Measurements from ENCODE around the gene NDUFA8. TPM values are rescaled to one million over a fixed set of nuclear protein-coding genes. Genes with fewer than 3 reads are reported as not detected.
A peak's percentile ranks its signal among the peaks of the same experiment; 100 is the strongest.

Gene NDUFA8
- 10 to 100 TPM; 73.9 to 94.6 (median 78.1) TPM for polyA plus RNA-seq (ENCODE audit: insufficient read length in 4 of 4)

DNA sequence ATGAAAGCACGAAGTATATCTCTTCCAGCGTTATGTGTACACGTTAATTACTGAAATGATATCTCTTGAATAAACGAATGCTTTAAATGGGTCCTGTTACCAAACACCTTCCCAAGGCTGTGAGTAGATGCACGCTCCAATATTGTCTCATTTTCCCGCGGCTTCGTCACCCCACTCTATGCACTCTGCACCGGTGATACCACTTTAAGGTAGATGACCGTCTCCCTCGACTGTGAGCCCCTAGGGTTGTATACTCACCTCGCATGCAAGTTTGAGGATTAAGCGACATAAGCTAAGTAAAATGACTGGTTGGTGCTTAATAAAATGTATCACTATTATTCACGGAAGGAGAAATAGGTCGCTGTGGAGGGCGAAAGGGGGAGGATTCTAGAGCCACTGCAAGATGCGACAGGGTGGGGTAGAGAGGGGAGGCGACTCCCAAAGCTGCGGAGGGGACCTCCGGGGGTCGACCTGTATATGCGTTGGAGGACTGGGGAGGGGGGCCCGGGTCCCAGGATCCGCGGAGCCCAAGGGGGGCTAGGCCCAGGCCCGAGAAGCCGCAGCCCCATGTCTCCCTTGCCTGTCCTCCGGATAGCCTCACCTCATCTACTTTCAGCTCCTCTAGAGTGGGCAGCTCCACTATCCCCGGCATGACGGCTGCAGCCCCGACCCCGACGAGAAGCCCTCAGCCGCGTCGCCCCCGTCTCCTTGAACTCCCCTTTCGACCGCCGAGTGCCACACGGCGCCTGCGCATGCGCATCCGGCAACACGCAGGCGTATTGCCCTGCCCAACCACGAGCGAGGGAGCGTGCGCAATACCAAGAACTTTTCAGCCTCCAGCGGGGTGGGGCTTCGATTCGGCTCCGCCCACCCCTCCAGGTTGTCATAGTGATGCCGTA, at the start of gene NDUFA8, which contains the start of gene MORN5:
Gene NDUFA8, minus strand, starts transcription at position 754 of the 899 bp plus-strand sequence. Its CDS starts 102 bp downstream, at position 652.
Gene MORN5, plus strand, starts transcription at position 883 of the 899 bp plus-strand sequence. CDS start 65 bp downstream, outside the sequence.
- DNase-seq (ENCODE audit: low read depth in 4 of 4, low spot score in 3 of 4): peak; percentile 94 to 99 (median 95)

DNA sequence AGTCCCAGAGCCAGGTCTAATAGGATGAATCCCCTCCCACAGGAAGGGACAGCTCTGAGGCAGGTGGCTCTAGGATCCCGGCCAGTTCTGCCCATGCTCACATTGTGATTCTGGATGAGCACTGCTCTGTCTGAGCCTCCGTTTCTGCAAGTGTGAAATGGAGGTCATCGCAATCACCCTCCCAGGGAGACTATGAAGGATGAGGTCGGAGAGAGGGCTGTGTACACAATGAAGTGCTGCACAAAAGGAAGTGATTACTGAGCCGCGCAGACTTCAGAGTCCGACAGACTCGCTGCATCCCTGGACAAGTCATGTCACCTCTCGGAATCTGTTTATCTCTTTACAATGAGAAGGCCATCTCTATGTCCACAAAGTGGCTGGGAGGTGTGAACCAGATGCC, 47.5 kb upstream of the NDUFA8 start:
- no peak for DNase-seq (ENCODE audit: low read depth in 4 of 4, low spot score in 3 of 4)

DNA sequence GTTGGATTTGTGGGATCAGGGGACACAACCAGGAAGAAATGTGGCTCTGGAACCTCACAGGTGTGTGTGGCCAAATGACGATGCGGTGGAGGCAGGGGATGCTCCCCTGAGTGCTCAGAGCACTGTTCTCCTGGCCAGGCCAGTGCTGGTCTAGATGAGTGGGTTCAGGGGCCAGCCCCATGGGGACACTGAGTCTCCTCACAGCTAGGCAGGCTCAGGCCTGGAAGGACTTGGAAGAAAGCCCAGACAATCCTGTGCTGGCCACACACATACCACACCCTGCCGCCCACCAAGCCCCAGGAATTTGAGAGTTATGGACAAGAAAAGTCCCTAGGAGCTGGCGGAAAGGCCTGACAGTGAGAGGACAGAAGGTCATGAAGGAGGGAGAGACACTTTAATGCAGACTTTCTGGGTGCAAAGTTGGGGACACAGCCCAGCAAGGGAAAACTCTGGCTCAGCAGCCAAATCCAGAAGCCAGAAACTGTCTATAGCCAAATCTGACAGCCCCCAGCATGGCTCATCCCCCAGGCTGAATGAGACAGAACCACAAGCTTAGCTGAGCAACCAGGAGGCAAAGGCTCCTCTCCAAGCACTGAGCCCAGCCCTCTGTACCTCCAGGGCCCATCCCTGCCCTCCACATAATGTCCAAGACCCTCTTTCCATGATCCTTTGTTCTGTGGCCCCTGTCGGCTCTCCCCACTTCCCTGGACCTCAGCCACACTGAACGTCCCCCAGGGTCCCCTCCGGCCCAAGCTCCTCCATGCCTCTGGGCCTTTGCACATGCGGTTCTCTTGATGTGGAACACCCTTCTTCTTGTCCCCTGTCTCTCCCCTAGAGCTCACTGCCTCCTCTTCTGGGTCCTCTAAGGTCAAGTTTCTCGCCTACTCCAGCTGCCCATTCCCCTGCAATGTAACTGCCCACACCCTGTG, 46.8 kb upstream of the NDUFA8 start:
- no peak for DNase-seq (ENCODE audit: low read depth in 4 of 4, low spot score in 3 of 4)

DNA sequence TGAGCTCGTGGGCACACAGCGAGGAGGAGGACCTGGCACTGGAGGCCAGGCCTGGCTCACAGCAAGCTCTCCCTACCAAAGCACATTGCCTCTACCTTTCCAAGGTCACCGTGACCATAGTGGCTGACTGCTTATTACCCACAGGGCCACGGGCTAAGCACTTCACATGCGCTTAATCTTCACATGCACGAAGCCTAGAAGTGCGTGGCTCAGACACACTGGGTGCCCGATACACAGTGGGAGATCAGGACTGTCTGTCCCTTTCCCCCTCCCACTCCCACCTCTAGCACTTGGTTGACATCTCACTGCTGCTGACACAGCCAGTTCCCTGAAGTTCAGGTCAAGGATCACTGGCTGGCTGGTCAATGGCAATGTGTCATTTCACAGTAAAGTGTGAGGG, 45.6 kb upstream of the NDUFA8 start:
- DNase-seq (ENCODE audit: low read depth in 4 of 4, low spot score in 3 of 4): no peak

DNA sequence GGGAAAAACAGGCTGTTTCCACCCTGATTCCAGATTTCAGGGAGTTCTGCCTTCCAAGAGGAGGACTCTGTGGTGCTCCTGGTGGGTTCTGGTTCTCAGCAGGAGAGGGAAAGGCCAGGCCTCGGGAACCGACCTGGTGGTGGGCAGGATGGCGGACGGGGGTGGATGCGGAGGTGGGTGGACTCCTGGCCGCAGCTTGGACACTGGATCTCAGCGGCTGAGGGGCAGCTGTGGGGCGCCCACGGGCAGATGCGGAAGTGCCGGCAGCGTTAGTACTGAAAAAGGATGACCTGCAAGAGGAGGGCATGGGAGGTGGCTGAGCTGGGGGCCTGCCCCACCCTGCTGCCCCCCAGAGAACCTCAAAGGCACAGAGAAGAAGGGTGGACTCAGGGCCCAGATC, 44.9 kb upstream of the NDUFA8 start:
- no peak for DNase-seq (ENCODE audit: low read depth in 4 of 4, low spot score in 3 of 4)

DNA sequence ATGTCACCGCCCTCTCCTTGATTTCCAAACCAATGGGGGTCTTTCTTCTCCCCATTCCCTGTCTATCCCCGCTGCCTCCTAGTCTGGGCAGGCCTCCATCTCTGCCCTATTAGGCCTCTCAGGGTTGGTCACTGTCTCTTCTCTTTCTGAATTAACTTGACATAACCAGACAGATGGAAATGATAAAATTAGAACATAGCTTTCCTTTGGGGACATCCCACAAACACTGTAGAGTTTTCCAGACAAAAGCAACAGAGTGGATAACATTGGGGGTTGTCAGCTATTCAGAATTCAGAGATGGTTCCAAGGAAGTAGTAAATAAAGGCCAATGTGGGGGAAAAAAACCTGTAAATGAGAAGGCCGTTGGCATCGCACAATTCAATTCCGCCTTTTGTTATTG, 44.5 kb upstream of the NDUFA8 start:
- no peak for DNase-seq (ENCODE audit: low read depth in 4 of 4, low spot score in 3 of 4)

DNA sequence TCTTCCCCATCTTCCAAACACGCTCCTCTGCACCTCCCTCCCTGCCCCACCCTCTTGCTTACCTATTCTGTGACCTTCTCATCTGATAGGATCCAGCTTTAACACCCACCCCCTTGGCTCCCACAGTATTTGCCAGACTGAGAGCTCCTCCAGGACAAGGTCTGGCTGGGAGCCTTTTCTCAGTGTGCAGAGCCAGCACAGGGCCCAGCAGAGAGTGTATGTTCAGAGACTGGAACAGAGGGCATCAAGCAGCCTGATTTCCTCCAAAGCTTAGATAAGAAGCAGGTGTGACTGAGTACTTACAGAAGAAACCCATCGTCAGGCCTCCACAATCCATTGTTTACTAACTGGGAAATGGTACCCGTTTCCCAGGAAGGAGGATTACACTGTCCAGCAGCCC, 42.5 kb upstream of the NDUFA8 start:
- DNase-seq (ENCODE audit: low read depth in 4 of 4, low spot score in 3 of 4): no peak

DNA sequence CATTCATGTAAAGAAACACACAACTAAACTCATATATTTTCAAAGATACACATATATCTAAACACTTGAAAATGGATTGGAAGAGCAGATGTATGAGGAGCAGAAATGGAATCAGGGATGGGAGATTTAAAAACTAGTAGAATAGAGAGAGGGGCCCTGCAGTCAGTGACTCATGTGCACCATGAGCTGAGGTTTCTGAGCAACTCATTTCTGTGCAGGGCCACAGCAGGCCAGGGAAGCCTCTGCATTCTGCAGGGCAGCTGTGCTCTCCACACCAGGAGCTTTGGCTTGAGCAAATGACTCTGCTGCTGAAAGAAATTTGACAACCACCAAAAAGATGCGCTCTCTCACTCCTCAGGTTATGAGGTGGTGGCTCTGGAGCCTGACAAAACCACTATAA, 42.1 kb upstream of the NDUFA8 start:
- no peak for DNase-seq (ENCODE audit: low read depth in 4 of 4, low spot score in 3 of 4)

DNA sequence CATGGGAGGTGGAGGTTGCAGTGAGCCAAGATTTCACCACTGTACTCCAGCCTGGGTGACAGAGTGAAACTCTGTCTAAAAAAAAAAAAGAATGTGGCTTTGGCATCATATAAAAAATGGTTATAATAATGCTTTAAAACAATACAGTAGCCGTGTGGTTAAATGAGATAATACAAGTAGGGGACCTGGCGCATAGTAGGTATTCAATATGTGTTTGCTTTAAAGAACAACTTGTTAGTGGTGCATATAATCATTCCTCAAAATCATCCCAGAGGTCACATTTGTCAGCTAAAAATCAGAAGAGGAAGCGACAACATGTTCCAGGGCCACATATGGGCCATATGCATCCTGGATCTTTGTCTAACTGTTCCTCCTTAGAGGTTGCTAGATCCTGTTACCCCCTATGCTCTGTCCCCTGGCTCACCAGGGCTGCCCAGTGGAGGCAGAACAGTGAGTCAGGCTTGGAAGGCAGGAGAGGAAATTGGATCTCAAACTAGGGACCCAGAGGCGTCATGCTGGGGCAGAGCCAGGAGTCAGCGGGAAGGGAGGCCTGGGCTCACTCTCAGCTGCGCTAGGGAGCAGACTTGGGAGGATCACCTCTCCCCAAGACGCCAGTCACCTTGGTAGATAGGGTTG, 41.5 kb upstream of the NDUFA8 start:
- no peak for DNase-seq (ENCODE audit: low read depth in 4 of 4, low spot score in 3 of 4)

DNA sequence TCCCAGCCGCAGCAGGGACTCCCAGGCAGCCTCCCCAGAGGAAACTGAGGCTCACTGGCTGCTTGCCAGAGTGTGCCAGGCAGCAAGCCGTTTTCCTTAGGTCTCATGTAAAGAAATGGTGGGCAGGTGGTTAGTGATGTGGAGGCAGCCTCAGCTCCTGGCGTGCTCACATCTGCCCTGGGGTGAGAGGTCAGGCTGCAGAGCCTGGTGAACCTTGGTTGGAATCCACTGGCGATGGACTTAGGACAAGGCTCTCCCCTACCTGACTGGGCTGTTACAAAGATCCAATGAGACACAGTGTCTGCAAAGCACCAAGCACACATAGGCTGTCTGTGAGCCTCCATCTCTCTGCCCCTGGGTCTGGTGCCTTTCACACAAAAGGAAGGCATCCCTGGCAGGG, 38.3 kb upstream of the NDUFA8 start:
- DNase-seq (ENCODE audit: low read depth in 4 of 4, low spot score in 3 of 4): no peak

DNA sequence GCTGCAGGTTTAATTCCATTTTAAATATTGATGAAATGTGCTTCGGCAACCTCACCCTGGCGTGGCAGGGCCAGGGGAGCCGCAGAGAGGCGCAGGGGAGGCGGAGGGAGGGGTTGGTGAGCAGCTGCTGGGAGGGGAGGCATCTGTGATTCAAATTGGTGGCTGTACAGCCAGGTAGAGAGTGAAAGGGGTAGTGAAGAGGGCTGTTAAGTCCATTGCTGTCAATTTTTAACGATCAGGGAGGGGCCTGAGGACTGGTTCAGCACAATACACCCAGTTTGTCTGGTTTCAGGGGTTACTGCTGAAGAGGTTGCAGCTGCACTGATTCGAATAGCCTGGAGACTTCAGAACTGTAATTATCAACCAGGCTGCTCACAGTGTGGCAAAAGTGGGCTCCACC, 37.8 kb upstream of the NDUFA8 start:
- DNase-seq (ENCODE audit: low read depth in 4 of 4, low spot score in 3 of 4): no peak

DNA sequence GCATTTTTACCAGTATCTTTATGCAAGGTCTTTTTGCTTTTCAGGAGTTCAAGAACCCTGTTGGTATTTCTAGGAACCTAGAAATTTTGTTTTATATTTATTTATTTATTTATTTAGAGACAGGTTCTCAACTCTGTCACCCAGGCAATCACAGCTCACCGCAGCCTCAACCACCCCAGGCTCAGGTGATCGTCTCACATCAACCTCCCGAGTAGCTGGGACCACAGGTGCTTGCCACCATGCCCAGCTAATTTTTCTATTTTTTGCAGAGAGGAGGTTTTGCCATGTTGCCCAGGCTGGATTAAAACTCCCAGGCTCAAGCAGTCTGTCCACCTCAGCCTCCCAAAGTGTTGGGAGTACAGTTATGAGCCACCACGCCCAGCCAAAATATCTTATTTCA, 36.3 kb upstream of the NDUFA8 start:
- no peak for DNase-seq (ENCODE audit: low read depth in 4 of 4, low spot score in 3 of 4)

DNA sequence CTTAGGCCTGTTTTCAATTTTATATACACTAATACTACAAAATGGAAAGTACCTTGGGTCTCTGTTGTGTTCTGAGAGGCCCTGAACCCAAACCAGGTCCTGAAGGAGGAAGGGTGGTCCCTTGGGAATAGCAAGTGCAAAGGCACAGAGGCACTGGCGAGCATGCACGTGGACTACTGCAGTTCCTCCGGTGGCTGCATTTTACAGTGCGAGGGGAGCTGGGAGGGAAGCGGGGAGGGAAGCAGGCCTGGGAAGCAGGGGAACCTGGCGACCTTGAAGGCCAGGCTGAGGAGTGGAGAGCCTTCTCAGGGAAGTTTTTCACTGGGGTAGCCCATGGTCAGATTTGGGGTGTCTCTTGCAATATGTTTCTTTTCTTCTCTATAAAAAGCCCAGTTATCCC, 34.1 kb upstream of the NDUFA8 start:
- no peak for DNase-seq (ENCODE audit: low read depth in 4 of 4, low spot score in 3 of 4)

DNA sequence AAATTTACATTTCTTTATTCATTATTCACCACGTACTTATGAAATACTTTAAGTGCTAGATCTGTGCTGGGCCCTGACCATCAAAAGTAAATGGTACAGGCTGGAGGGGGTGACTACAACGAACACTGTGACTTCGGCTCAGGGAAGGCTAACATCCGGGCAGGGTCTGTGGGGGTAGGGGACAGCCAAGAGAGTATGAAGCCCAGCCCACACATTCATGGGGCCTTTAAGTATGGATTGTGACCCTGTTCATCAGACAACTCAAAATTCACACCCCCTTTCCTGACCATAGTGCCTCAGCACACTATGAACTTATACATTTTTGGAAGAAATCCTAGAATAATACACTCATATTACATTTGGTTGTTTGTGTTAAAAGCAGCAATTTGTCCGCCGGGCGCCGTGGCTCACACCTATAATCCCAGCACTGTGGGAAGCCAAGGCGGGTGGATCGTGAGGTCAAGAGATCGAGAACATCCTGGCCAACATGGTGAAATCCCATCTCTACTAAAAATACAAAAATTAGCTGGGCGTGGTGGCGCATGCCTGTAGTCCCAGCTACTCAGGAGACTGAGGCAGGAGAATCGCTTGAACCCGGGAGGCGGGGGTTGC, 33.4 kb upstream of the NDUFA8 start:
- DNase-seq (ENCODE audit: low read depth in 4 of 4, low spot score in 3 of 4): no peak

DNA sequence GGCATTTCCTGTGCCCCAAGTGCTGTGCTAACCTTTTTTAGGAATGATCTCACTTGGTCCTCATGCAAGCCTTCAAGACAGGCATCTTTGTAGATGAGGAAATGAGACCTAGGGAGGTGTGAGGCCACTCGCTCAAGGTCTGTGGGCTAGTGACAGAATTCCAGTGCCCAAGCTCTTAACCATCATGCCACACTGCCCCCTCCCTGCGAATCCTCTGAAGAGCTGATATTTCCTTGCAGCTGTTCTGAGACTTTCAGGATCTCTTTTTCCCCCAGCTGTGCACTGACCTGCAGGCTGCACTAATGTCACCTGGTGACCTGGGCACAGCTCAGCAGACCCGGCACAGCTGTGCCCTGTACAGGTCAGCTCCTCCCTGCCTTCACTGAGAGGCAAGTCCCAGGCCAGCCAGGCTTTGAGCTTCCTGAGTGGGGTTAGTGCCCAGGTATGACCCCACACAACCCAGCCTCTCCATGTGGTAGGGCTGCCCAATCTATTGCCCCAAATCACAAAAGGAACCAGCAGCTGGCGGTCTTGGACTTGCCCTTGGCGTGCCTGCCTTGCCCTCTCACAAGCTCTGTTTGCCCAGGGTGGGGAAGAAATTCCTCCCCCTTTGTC, 32.8 kb upstream of the NDUFA8 start:
- DNase-seq (ENCODE audit: low read depth in 4 of 4, low spot score in 3 of 4): no peak

DNA sequence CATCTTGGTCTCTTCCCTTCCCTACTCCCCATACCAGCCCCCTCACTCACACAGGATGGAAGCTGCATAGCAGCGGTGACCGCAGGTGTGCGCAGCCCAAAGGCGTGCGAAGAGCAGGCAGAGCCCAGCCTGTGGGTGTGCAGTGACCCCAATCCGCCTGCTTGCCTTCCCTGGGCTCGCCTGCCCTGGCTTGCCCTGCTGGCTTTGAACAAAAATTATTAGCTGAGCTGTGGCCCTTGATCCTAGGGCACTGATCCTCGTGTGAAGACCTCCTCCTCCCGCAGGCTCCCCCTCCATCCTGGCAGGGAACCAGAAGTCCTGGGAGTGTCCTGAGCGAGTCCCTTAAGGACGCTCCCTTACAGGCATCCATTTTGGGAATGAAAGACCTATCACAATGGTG, 32.0 kb upstream of the NDUFA8 start:
- no peak for DNase-seq (ENCODE audit: low read depth in 4 of 4, low spot score in 3 of 4)

DNA sequence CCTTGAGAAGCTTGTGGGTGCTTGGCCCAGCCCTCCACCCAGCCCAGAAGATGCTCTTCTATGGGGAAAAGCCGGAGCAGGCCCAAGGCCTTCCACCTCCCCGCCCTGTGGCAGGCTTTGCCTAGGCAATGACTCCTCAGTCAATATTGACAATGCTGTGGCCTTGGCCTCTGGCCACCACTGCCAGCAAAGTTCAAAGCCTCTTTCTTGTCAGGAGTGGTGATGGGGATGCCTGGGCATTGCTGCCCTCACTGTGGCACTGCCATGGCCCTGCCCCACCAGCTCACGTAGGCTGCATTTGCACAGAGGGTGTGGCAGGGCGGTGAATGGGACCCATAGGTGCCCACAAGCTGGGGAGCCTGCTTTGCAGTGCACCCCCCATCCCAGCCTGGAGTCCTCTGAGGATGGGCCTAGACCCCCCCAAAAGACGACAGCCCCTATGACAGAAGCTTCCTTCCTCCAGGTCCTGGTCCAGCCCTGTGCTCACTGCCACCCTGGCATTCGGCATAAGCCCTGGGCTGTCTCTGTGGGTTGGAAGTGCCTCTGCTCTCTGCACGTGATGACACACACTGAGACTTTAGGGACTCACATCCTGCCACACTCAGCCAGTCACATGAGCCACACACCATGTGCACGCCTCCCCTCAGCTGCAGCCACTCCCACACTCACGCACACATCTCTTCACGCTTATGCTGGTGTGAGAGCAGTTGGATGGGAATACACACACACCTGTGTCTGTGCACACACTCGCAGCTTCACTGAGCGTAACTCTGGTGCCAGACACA, 31.2 kb upstream of the NDUFA8 start:
- no peak for DNase-seq (ENCODE audit: low read depth in 4 of 4, low spot score in 3 of 4)

DNA sequence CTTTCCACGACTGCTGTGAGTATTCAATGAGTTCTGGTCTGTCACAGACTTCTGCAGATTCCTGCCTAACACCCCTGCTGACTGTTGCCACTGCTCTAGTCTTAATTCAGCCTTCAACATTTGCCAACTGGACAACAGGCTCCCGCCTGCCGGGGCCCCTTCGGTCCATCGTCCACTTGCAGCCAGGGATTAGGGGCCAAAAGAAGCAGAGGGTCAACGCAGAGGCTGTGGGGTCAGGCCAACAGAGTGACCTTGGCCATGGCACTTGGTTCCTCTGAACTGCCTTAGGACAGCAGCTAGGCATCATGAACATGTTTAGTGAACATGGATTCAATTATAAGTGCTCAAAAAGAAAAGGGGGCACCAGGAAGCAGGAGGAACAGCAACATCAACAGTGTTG, 28.8 kb upstream of the NDUFA8 start:
- no peak for DNase-seq (ENCODE audit: low read depth in 4 of 4, low spot score in 3 of 4)

DNA sequence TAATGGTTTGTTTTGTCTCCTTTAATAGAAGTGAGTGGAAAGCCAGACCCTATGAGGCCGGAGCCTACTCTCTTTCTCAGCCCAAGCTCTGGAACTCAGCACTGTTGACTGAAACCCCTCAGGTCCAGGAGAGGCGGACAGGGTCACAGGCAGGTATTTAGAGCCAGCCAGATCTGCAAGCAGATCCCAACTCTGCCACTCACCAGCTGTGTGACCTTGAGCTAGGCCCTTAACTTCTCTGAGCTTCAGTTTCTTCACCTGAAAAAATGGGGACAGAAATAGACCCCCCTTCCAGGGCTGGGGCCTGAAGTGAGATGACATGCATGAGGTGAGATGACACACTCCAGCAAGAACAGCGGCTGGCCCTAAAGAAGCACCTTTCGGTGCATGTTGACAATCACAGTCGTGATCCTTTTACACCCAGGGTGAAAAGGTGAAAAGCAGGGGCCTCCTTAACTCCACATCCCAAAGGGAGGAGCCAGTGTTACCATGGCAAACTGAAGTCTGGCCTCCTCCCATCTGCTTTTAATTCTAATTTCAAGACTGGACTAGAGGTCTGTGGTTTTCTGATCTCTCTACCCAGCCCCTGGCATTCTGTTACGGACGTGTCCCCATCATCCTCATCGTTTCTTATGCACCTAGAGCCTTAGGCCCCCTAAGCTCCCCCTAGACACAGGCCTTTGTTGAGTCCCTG, 27.3 kb upstream of the NDUFA8 start:
- DNase-seq (ENCODE audit: low read depth in 4 of 4, low spot score in 3 of 4): no peak

Data from right renal pelvis (tissue), 4 donors.